ENCODE data around the gene DHX34.

Gene DHX34

GRCh38 chr19:47313754-47314295 lies 35.3 kb upstream of the DHX34 start:
- no peak overlapping the region for H3K4ac ChIP-seq (ENCODE audit: low read depth, low read length)
- no peak overlapping the region for H2BK15ac ChIP-seq (replicated peaks; ENCODE audit: low read depth)
- H3K56ac ChIP-seq (ENCODE audit: low read length): no peak overlapping the region
- H3K4me3 ChIP-seq (ENCODE audit: low read length): no peak overlapping the region
- no peaks in the 10 kb centered on the region for H3K79me1 ChIP-seq (ENCODE audit: low read length)
- H3K27me3 ChIP-seq (ENCODE audit: insufficient read depth, low read length, poor library complexity): no peaks in the 10 kb centered on the region
- no peaks in the 10 kb centered on the region for H3K4me1 ChIP-seq (ENCODE audit: control insufficient read depth, low read depth, low read length)
- H3K36me3 ChIP-seq (ENCODE audit: control insufficient read depth, insufficient read depth, low read length): no peaks in the 10 kb centered on the region
- H3K79me2 ChIP-seq (ENCODE audit: control insufficient read depth, insufficient read depth, low read length): no peaks in the 10 kb centered on the region
- H2AK5ac ChIP-seq (ENCODE audit: low read length): no peak overlapping the region
- no peak overlapping the region for H3K9ac ChIP-seq (ENCODE audit: low read length)
- no CpG with 5 or more reads among the region's 10 CpGs for WGBS (ENCODE audit: extremely low coverage, insufficient coverage, low lambda C conversion rate)
- no peak for DNase-seq
- H3K18ac ChIP-seq (ENCODE audit: low read length): no peak overlapping the region
- H4K8ac ChIP-seq (ENCODE audit: low read depth, low read length): no peak overlapping the region
- no peak overlapping the region for H3K4me2 ChIP-seq (ENCODE audit: low read length)
- H3K27ac ChIP-seq (ENCODE audit: low read depth, low read length): no peak overlapping the region
- H4K5ac ChIP-seq (ENCODE audit: low read length): no peak overlapping the region
- H2BK120ac ChIP-seq (ENCODE audit: low read depth, low read length): no peak overlapping the region
- H2BK5ac ChIP-seq (ENCODE audit: low read length): no peak overlapping the region
- no peak overlapping the region for H3K23ac ChIP-seq (ENCODE audit: low read length)

GRCh38 chr19:47315125-47315821 lies 33.8 kb upstream of the DHX34 start:
- H3K27ac ChIP-seq (ENCODE audit: low read depth, low read length): no peak overlapping the region
- H2BK15ac ChIP-seq (replicated peaks; ENCODE audit: low read depth): no peak overlapping the region
- H3K4me2 ChIP-seq (ENCODE audit: low read length): no peak overlapping the region
- WGBS (ENCODE audit: extremely low coverage, insufficient coverage, low lambda C conversion rate): no CpG with 5 or more reads among the region's 12 CpGs
- no peak overlapping the region for H2BK5ac ChIP-seq (ENCODE audit: low read length)
- H3K9ac ChIP-seq (ENCODE audit: low read length): no peak overlapping the region
- no peaks in the 10 kb centered on the region for H3K79me1 ChIP-seq (ENCODE audit: low read length)
- no peak overlapping the region for H2AK5ac ChIP-seq (ENCODE audit: low read length)
- no peaks in the 10 kb centered on the region for H3K36me3 ChIP-seq (ENCODE audit: control insufficient read depth, insufficient read depth, low read length)
- DNase-seq: peak; percentile 92
- H4K8ac ChIP-seq (ENCODE audit: low read depth, low read length): no peak overlapping the region
- H2BK120ac ChIP-seq (ENCODE audit: low read depth, low read length): no peak overlapping the region
- H3K56ac ChIP-seq (ENCODE audit: low read length): no peak overlapping the region
- no peak overlapping the region for H4K5ac ChIP-seq (ENCODE audit: low read length)
- H3K79me2 ChIP-seq (ENCODE audit: control insufficient read depth, insufficient read depth, low read length): no peaks in the 10 kb centered on the region
- no peak overlapping the region for H3K23ac ChIP-seq (ENCODE audit: low read length)
- H3K4me1 ChIP-seq (ENCODE audit: control insufficient read depth, low read depth, low read length): no peaks in the 10 kb centered on the region
- no peaks in the 10 kb centered on the region for H3K27me3 ChIP-seq (ENCODE audit: insufficient read depth, low read length, poor library complexity)
- no peak overlapping the region for H3K4ac ChIP-seq (ENCODE audit: low read depth, low read length)
- no peak overlapping the region for H3K4me3 ChIP-seq (ENCODE audit: low read length)
- no peak overlapping the region for H3K18ac ChIP-seq (ENCODE audit: low read length)

- Histone ChIP-seq H3K4ac (ENCODE audit: low read depth, low read length) (no peak overlapping the region), H3K9ac (ENCODE audit: low read length) (no peak overlapping the region), H3K4me1 (ENCODE audit: control insufficient read depth, low read depth, low read length) (no peaks in the 10 kb centered on the region), H2BK15ac (replicated peaks; ENCODE audit: low read depth) (no peak overlapping the region), H2BK5ac (ENCODE audit: low read length) (no peak overlapping the region), H3K36me3 (ENCODE audit: control insufficient read depth, insufficient read depth, low read length) (no peaks in the 10 kb centered on the region), H3K23ac (ENCODE audit: low read length) (no peak overlapping the region), H3K4me2 (ENCODE audit: low read length) (no peak overlapping the region), H4K8ac (ENCODE audit: low read depth, low read length) (no peak overlapping the region), H2AK5ac (ENCODE audit: low read length) (no peak overlapping the region), H3K56ac (ENCODE audit: low read length) (no peak overlapping the region), H3K27me3 (ENCODE audit: insufficient read depth, low read length, poor library complexity) (no peaks in the 10 kb centered on the region), H3K18ac (ENCODE audit: low read length) (no peak overlapping the region), H3K4me3 (ENCODE audit: low read length) (no peak overlapping the region), H4K5ac (ENCODE audit: low read length) (no peak overlapping the region), H3K27ac (ENCODE audit: low read depth, low read length) (no peak overlapping the region), H3K79me2 (ENCODE audit: control insufficient read depth, insufficient read depth, low read length) (no peaks in the 10 kb centered on the region), H3K79me1 (ENCODE audit: low read length) (no peaks in the 10 kb centered on the region), H2BK120ac (ENCODE audit: low read depth, low read length) (no peak overlapping the region)
- DNase-seq: no peak
- no CpG with 5 or more reads among the region's 4 CpGs for WGBS (ENCODE audit: extremely low coverage, insufficient coverage, low lambda C conversion rate)
Observed at GRCh38 chr19:47316513-47316912, 32.6 kb upstream of the DHX34 start.

- H3K9ac ChIP-seq (ENCODE audit: low read length): no peak overlapping the region
- no CpG with 5 or more reads among the region's 46 CpGs for whole genome bisulfite sequencing (ENCODE audit: extremely low coverage, insufficient coverage, low lambda C conversion rate)
- H3K79me2 ChIP-seq (ENCODE audit: control insufficient read depth, insufficient read depth, low read length): no peaks in the 10 kb centered on the region
Observed at GRCh38 chr19:47319923-47320871, 28.9 kb upstream of the DHX34 start.

GRCh38 chr19:47321630-47322029 lies 27.5 kb upstream of the DHX34 start:
- Histone ChIP-seq H2AK5ac (ENCODE audit: low read length) (no peak overlapping the region), H3K79me1 (ENCODE audit: low read length) (no peaks in the 10 kb centered on the region), H3K4me1 (ENCODE audit: control insufficient read depth, low read depth, low read length) (no peaks in the 10 kb centered on the region), H3K9ac (ENCODE audit: low read length) (no peak overlapping the region), H3K27ac (ENCODE audit: low read depth, low read length) (no peak overlapping the region), H3K4ac (ENCODE audit: low read depth, low read length) (no peak overlapping the region), H3K4me2 (ENCODE audit: low read length) (no peak overlapping the region), H3K36me3 (ENCODE audit: control insufficient read depth, insufficient read depth, low read length) (no peaks in the 10 kb centered on the region), H3K27me3 (ENCODE audit: insufficient read depth, low read length, poor library complexity) (no peaks in the 10 kb centered on the region), H3K79me2 (ENCODE audit: control insufficient read depth, insufficient read depth, low read length) (no peaks in the 10 kb centered on the region), H4K8ac (ENCODE audit: low read depth, low read length) (no peak overlapping the region), H3K4me3 (ENCODE audit: low read length) (no peak overlapping the region), H4K5ac (ENCODE audit: low read length) (no peak overlapping the region), H3K18ac (ENCODE audit: low read length) (no peak overlapping the region), H2BK5ac (ENCODE audit: low read length) (no peak overlapping the region), H3K23ac (ENCODE audit: low read length) (no peak overlapping the region), H2BK120ac (ENCODE audit: low read depth, low read length) (no peak overlapping the region), H3K56ac (ENCODE audit: low read length) (no peak overlapping the region), H2BK15ac (replicated peaks; ENCODE audit: low read depth) (no peak overlapping the region)
- no CpG with 5 or more reads among the region's 1 CpG for WGBS (ENCODE audit: extremely low coverage, insufficient coverage, low lambda C conversion rate)
- no peak for DNase-seq

More at GRCh38 chr19:47319923-47320871, 28.9 kb upstream of the DHX34 start:
- Histone ChIP-seq H3K4me3 (ENCODE audit: low read length) (no peak overlapping the region), H3K23ac (ENCODE audit: low read length) (no peak overlapping the region), H3K4me1 (ENCODE audit: control insufficient read depth, low read depth, low read length) (no peaks in the 10 kb centered on the region), H3K4me2 (ENCODE audit: low read length) (no peak overlapping the region), H3K4ac (ENCODE audit: low read depth, low read length) (no peak overlapping the region), H2BK15ac (replicated peaks; ENCODE audit: low read depth) (no peak overlapping the region), H3K36me3 (ENCODE audit: control insufficient read depth, insufficient read depth, low read length) (no peaks in the 10 kb centered on the region), H3K27ac (ENCODE audit: low read depth, low read length) (no peak overlapping the region), H2BK120ac (ENCODE audit: low read depth, low read length) (no peak overlapping the region), H4K8ac (ENCODE audit: low read depth, low read length) (no peak overlapping the region), H4K5ac (ENCODE audit: low read length) (no peak overlapping the region), H2AK5ac (ENCODE audit: low read length) (no peak overlapping the region), H3K56ac (ENCODE audit: low read length) (no peak overlapping the region), H3K27me3 (ENCODE audit: insufficient read depth, low read length, poor library complexity) (no peaks in the 10 kb centered on the region), H2BK5ac (ENCODE audit: low read length) (no peak overlapping the region), H3K18ac (ENCODE audit: low read length) (no peak overlapping the region), H3K79me1 (ENCODE audit: low read length) (no peaks in the 10 kb centered on the region)
- no peak for DNase-seq
